DMS79 (cell line): ENCODE results near the gene MSI2.

ENCODE experiments used
- DNase-seq: peaks from one replicate; lab custom pipeline; 2025; lab: John Stamatoyannopoulos, UW

Gene MSI2

GRCh38 chr17:57343717-57344116 is 87.4 kb downstream of the MSI2 start:
- DNase-seq = no peak

GRCh38 chr17:57344261-57344660 is 87.9 kb downstream of the MSI2 start:
- no peak for DNase-seq

- no peak for DNase-seq
Measured at GRCh38 chr17:57349541-57350247, 93.4 kb downstream of the MSI2 start.

- no peak for DNase-seq
Measured at GRCh38 chr17:57350266-57350665, 93.9 kb downstream of the MSI2 start.

- no peak for DNase-seq
Measured at GRCh38 chr17:57352665-57353175, 96.4 kb downstream of the MSI2 start.

- no peak for DNase-seq
Measured at GRCh38 chr17:57354673-57355072, 98.3 kb downstream of the MSI2 start.

GRCh38 chr17:57355090-57355859 is 99.0 kb downstream of the MSI2 start:
- DNase-seq = peak; percentile 15

- DNase-seq = no peak
Measured at GRCh38 chr17:57356153-57356718, 99.9 kb downstream of the MSI2 start.

- peak; percentile 34 for DNase-seq
Measured at GRCh38 chr17:57356719-57357391, 100.5 kb downstream of the MSI2 start.

GRCh38 chr17:57357392-57357784 is 101.1 kb downstream of the MSI2 start:
- peak; percentile 31 for DNase-seq

GRCh38 chr17:57357830-57358430 is 101.6 kb downstream of the MSI2 start:
- DNase-seq = no peak

GRCh38 chr17:57360266-57360665 is 103.9 kb downstream of the MSI2 start:
- no peak for DNase-seq

GRCh38 chr17:57362797-57363556 is 106.7 kb downstream of the MSI2 start:
- DNase-seq = no peak

- no peak for DNase-seq
Measured at GRCh38 chr17:57363580-57363979, 107.3 kb downstream of the MSI2 start.

GRCh38 chr17:57363998-57364643 is 107.8 kb downstream of the MSI2 start:
- DNase-seq = no peak

GRCh38 chr17:57365420-57365819 is 109.1 kb downstream of the MSI2 start:
- DNase-seq = no peak

GRCh38 chr17:57366177-57366557 is 109.8 kb downstream of the MSI2 start:
- no peak for DNase-seq

GRCh38 chr17:57366558-57367351 is 110.4 kb downstream of the MSI2 start:
- no peak for DNase-seq

- no peak for DNase-seq
Measured at GRCh38 chr17:57368637-57369336, 112.5 kb downstream of the MSI2 start.
